H1 (cell line): ENCODE data around the gene BRSK2. TPM values are rescaled to one million over a fixed set of nuclear protein-coding genes. Genes with fewer than 3 reads are reported as not detected.

Experiments used
- ATF3 ChIP-seq: IDR thresholded peaks from 2 replicates; pipeline ENCODE4 v1.6.1; 2011; ENCODE audit warnings: low read depth, mild to moderate bottlenecking, low read length; ENCODE audit not compliant: insufficient read depth
- CEBPB ChIP-seq: IDR thresholded peaks from 2 replicates; pipeline ENCODE4 v1.6.1; 2012; ENCODE audit warnings: low read depth, low read length
- CHD7 ChIP-seq: fragments of 300-600 bp; sonication (generic); IDR thresholded peaks from 2 replicates; pipeline ENCODE4 v1.7.1; 2012; ENCODE audit warnings: low read length, moderate library complexity, mild to moderate bottlenecking, inconsistent platforms; ENCODE audit not compliant: insufficient replicate concordance
- MAFK ChIP-seq: IDR thresholded peaks from 2 replicates; pipeline ENCODE4 v1.6.1; 2012; ENCODE audit warnings: low read depth, mild to moderate bottlenecking, improper control_type of control experiment, low read length
- NRF1 ChIP-seq: IDR thresholded peaks from 2 replicates; pipeline ENCODE4 v1.6.1; 2011; ENCODE audit warnings: mild to moderate bottlenecking, low read depth, low read length, improper control_type of control experiment
- RBBP5 ChIP-seq: IDR thresholded peaks from 2 replicates; pipeline ENCODE4 v1.7.1; 2012; ENCODE audit warnings: low read depth, mild to moderate bottlenecking, inconsistent platforms, low read length, moderate library complexity, borderline replicate concordance
- polyA plus RNA-seq, 7 experiments: library from polyadenylated mRNA; depleted of rRNA in 3 of 7; stranded (reverse) in 5 of 7; unstranded in 2 of 7; fragments of >200 nt in 5 of 7; fragments of 200-250 nt in 2 of 7; gene quantifications; 1 replicate in 5 of 7; 2 replicates in 1 of 7; 4 replicates in 1 of 7; pipeline versions ENCODE4 v1.2.1 to v1.2.3, GENCODE V29; 2011 to 2013; ENCODE audit warnings: missing spikeins in 2 of 7, mixed read lengths in 2 of 7
- total RNA-seq: library from RNA; stranded (reverse); fragmentation: NEBNext Ultra II Directional; extraction: Animal tissue kit (Norgen Biotek cat#: 25700); gene quantifications from 2 replicates; pipeline ENCODE4 v1.2.1, GENCODE V29; 2021
- TF ChIP-seq, protein P1 (sequence below), 3 experiments: IDR thresholded peaks; 1 replicate in 2 of 3; 2 replicates in 1 of 3; pipeline versions ENCODE4 v1.5.1 to v1.6.1; 2011; ENCODE audit warnings: low read length in 3 of 3, mild to moderate bottlenecking in 3 of 3, inconsistent platforms in 2 of 3, low read depth in 1 of 3, moderate library complexity in 1 of 3; ENCODE audit not compliant: insufficient read depth in 1 of 3; ENCODE audit errors: control extremely low read depth in 1 of 3

The BRSK2 gene
- total and polyA plus RNA-seq, 2 of the 8 experiments (the other 6 are each of a cell fraction or from before 2014, with no cell fraction given): 17.3 to 27.1 TPM

DNA sequence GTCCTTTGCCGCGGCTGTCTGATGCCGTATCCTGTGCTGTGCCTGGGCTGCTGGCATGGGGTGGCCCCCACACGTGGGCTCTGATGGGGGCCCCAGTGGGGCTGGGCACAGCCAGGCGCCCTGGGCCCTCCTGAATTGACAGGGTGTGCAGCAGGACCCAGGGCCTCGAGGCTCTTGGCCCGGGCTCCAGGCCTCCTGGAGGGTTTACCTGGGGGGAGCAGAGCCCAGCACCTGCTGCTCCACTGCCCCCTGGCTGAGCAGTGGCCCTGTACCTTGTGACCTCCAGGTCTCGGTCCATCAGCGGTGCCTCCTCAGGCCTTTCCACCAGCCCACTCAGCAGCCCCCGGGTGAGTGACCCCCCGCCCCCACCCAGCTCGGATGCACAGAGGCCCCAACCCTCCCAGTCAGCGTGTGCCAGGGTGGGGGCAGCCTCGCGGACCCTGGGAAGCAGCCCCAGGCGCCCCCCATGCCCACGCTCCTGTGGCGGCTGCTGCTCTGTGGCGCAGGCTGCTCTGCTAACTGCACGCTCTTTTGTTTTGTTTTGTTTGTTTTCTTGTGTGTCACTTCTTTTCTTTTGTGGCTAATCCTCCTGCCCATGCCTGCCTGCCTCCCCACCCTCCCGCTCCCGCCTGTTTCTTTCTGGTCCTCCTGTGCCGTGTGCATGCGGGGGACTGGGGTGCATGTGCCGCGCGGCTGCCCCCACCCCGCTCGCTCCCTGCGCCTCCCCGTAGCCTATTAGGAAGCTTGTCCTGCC, 59.9 kb downstream of the BRSK2 start (continued):
- no peak for TF ChIP-seq CHD7
- no peak for TF ChIP-seq NRF1
- TF ChIP-seq, protein P1, sequence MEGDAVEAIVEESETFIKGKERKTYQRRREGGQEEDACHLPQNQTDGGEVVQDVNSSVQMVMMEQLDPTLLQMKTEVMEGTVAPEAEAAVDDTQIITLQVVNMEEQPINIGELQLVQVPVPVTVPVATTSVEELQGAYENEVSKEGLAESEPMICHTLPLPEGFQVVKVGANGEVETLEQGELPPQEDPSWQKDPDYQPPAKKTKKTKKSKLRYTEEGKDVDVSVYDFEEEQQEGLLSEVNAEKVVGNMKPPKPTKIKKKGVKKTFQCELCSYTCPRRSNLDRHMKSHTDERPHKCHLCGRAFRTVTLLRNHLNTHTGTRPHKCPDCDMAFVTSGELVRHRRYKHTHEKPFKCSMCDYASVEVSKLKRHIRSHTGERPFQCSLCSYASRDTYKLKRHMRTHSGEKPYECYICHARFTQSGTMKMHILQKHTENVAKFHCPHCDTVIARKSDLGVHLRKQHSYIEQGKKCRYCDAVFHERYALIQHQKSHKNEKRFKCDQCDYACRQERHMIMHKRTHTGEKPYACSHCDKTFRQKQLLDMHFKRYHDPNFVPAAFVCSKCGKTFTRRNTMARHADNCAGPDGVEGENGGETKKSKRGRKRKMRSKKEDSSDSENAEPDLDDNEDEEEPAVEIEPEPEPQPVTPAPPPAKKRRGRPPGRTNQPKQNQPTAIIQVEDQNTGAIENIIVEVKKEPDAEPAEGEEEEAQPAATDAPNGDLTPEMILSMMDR (IDR thresholded peaks at IDR 0.05; ENCODE audit: control extremely low read depth in 1 of 3, insufficient read depth in 1 of 3, low read depth in 1 of 3, low read length in 3 of 3): no peak
- no peak for TF ChIP-seq CEBPB
- no peak for TF ChIP-seq MAFK
- TF ChIP-seq ATF3: no peak
- TF ChIP-seq RBBP5: no peak
